ENCODE results near the gene JPH2. TPM values are rescaled to one million over a fixed set of nuclear protein-coding genes. Genes with fewer than 3 reads are reported as not detected.

Gene JPH2
- total RNA-seq, 1 donor from 2014 or later, result 18.5 TPM

DNA sequence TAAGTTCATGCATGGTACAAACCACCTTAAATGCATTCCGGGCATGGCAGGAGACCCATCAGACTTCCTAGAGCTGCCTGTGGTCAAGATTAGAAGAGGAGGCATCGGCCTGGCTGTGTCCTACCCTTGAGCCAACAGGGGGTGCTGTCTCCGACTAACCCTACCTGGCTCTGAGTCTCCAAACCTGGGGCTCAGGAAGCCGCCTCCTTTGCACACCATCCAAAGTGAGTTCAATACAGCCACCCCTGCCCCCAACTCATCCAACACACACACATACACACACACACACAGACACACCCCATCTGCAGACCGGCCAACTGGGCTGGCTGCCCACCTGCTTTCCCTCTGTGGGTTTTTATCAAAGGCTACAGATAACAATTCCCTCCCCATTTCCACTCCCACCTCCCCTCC lies 77.0 kb downstream of the JPH2 start:
- peaks cover 9% of the 10 kb centered on the region for H3K9me3 Mint-ChIP-seq (ENCODE audit: unreplicated experiment)
- Histone ChIP-seq H3K36me3 (ENCODE audit: insufficient read depth, low read length) (no peaks in the 10 kb centered on the region), H3K27ac (ENCODE audit: low read depth, low read length) (no peak overlapping the region), H3K4me3 (ENCODE audit: insufficient read depth, low read depth, low read length) (no peak overlapping the region), H3K4me2 (ENCODE audit: low read length) (no peak overlapping the region), H2AFZ (ENCODE audit: low read depth, low read length) (no peak overlapping the region), H3K27me3 (ENCODE audit: insufficient read depth, low read length) (peaks cover 4% of the 10 kb centered on the region), H3K9ac (ENCODE audit: low read length) (no peak overlapping the region), H3K79me2 (ENCODE audit: insufficient read depth, low read length) (no peaks in the 10 kb centered on the region), H3K9me3 (ENCODE audit: insufficient read depth, low read depth, low read length) (no peaks in the 10 kb centered on the region), H3K4me1 (ENCODE audit: insufficient read depth, low read length) (no peaks in the 10 kb centered on the region), H4K20me1 (ENCODE audit: insufficient read depth, low read length) (no peaks in the 10 kb centered on the region)
- no peak for FAIRE-seq
- no peak overlapping the region for H3K27ac Mint-ChIP-seq (ENCODE audit: unreplicated experiment)
- peaks cover 25% of the 10 kb centered on the region for H3K36me3 Mint-ChIP-seq (ENCODE audit: low read depth, unreplicated experiment)
- TF ChIP-seq EZH2 (IDR thresholded peaks at IDR 0.05; ENCODE audit: insufficient read depth, low read length), result no peak
- TF ChIP-seq, protein P1, sequence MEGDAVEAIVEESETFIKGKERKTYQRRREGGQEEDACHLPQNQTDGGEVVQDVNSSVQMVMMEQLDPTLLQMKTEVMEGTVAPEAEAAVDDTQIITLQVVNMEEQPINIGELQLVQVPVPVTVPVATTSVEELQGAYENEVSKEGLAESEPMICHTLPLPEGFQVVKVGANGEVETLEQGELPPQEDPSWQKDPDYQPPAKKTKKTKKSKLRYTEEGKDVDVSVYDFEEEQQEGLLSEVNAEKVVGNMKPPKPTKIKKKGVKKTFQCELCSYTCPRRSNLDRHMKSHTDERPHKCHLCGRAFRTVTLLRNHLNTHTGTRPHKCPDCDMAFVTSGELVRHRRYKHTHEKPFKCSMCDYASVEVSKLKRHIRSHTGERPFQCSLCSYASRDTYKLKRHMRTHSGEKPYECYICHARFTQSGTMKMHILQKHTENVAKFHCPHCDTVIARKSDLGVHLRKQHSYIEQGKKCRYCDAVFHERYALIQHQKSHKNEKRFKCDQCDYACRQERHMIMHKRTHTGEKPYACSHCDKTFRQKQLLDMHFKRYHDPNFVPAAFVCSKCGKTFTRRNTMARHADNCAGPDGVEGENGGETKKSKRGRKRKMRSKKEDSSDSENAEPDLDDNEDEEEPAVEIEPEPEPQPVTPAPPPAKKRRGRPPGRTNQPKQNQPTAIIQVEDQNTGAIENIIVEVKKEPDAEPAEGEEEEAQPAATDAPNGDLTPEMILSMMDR (IDR thresholded peaks at IDR 0.05; ENCODE audit: insufficient read depth, low read depth, low read length), result no peak
- peaks cover 2% of the 10 kb centered on the region for H3K4me1 Mint-ChIP-seq (ENCODE audit: low read depth, unreplicated experiment)
- no peak overlapping the region for H3K4me3 Mint-ChIP-seq (ENCODE audit: unreplicated experiment)
- H3K27me3 Mint-ChIP-seq (ENCODE audit: low read depth, unreplicated experiment), result peaks cover 25% of the 10 kb centered on the region
- peak; percentile 29 for DNase-seq (ENCODE audit: low read depth)

GRCh38 chr20:44106615-44107014 lies 80.4 kb downstream of the JPH2 start:
- Histone ChIP-seq H3K9me3 (ENCODE audit: insufficient read depth, low read depth, low read length) (no peaks in the 10 kb centered on the region), H3K27ac (ENCODE audit: low read depth, low read length) (no peak overlapping the region), H4K20me1 (ENCODE audit: insufficient read depth, low read length) (no peaks in the 10 kb centered on the region), H3K4me1 (ENCODE audit: insufficient read depth, low read length) (no peaks in the 10 kb centered on the region), H3K9ac (ENCODE audit: low read length) (no peak overlapping the region), H2AFZ (ENCODE audit: low read depth, low read length) (no peak overlapping the region), H3K4me2 (ENCODE audit: low read length) (no peak overlapping the region), H3K27me3 (ENCODE audit: insufficient read depth, low read length) (peaks cover 14% of the 10 kb centered on the region), H3K36me3 (ENCODE audit: insufficient read depth, low read length) (no peaks in the 10 kb centered on the region), H3K79me2 (ENCODE audit: insufficient read depth, low read length) (no peaks in the 10 kb centered on the region), H3K4me3 (ENCODE audit: insufficient read depth, low read depth, low read length) (no peak overlapping the region)
- FAIRE-seq, result no peak
- peaks cover 31% of the 10 kb centered on the region for H3K27me3 Mint-ChIP-seq (ENCODE audit: low read depth, unreplicated experiment)
- H3K4me1 Mint-ChIP-seq (ENCODE audit: low read depth, unreplicated experiment), result no peaks in the 10 kb centered on the region
- DNase-seq (ENCODE audit: low read depth), result no peak
- H3K9me3 Mint-ChIP-seq (ENCODE audit: unreplicated experiment), result peaks cover 9% of the 10 kb centered on the region
- no peak overlapping the region for H3K4me3 Mint-ChIP-seq (ENCODE audit: unreplicated experiment)
- TF ChIP-seq, protein P1 (IDR thresholded peaks at IDR 0.05; ENCODE audit: insufficient read depth, low read depth, low read length), result no peak
- H3K27ac Mint-ChIP-seq (ENCODE audit: unreplicated experiment), result no peak overlapping the region
- peaks cover 19% of the 10 kb centered on the region for H3K36me3 Mint-ChIP-seq (ENCODE audit: low read depth, unreplicated experiment)

DNA sequence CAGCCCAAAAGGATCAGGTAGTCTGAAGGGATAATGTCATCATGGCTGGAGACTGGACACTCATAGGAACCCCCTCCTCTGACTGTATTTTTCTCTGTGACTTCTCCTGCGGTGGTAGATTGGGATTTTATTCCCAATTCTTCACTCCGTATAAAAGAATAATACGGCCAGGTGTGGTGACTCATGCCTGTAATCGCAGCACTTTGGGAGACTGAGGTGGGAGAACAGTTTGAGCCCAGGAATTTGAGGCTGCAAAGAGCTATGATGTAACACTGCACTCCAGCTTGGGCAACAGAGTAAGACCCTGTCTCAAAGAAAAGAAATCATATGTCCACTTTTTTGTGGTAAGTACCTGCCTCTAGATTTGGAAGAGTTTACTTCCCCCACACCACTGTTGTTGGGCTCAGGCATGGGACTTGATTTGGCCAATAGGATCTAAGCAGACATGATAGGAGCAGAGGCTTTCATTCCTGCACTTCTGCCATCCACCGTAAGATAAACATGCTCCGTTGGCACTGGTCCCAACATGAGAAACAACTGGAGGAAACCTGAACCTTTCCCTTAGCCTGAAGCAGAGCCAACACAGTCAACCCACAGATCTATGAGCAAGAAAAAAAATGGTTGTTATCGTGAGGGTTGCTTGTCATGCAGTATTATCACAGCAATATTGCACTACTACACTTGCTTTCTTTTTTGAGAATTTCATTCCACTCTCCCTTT lies 82.0 kb downstream of the JPH2 start:
- H3K79me2 ChIP-seq (ENCODE audit: insufficient read depth, low read length), result no peaks in the 10 kb centered on the region
- no peak for TF ChIP-seq EZH2 (IDR thresholded peaks at IDR 0.05; ENCODE audit: insufficient read depth, low read length)
- TF ChIP-seq, protein P1 (IDR thresholded peaks at IDR 0.05; ENCODE audit: insufficient read depth, low read depth, low read length), result no peak
- FAIRE-seq (no peak), DNase-seq (ENCODE audit: low read depth) (peak; percentile 78)
- H3K27ac ChIP-seq (ENCODE audit: low read depth, low read length), result no peak overlapping the region
- no peaks in the 10 kb centered on the region for H3K9me3 ChIP-seq (ENCODE audit: insufficient read depth, low read depth, low read length)
- no peaks in the 10 kb centered on the region for H3K4me1 ChIP-seq (ENCODE audit: insufficient read depth, low read length)
- H3K36me3 ChIP-seq (ENCODE audit: insufficient read depth, low read length), result no peaks in the 10 kb centered on the region
- no peak overlapping the region for H2AFZ ChIP-seq (ENCODE audit: low read depth, low read length)
- no peak overlapping the region for H3K4me2 ChIP-seq (ENCODE audit: low read length)
- H3K27ac Mint-ChIP-seq (ENCODE audit: unreplicated experiment), result no peak overlapping the region
- H3K9ac ChIP-seq (ENCODE audit: low read length), result no peak overlapping the region
- H3K9me3 Mint-ChIP-seq (ENCODE audit: unreplicated experiment), result peaks cover 9% of the 10 kb centered on the region
- H3K4me3 ChIP-seq (ENCODE audit: insufficient read depth, low read depth, low read length), result no peak overlapping the region
- H3K27me3 ChIP-seq (ENCODE audit: insufficient read depth, low read length), result peaks cover 14% of the 10 kb centered on the region
- peaks cover 31% of the 10 kb centered on the region for H3K27me3 Mint-ChIP-seq (ENCODE audit: low read depth, unreplicated experiment)
- no peaks in the 10 kb centered on the region for H4K20me1 ChIP-seq (ENCODE audit: insufficient read depth, low read length)
- no peaks in the 10 kb centered on the region for H3K4me1 Mint-ChIP-seq (ENCODE audit: low read depth, unreplicated experiment)
- peaks cover 16% of the 10 kb centered on the region for H3K36me3 Mint-ChIP-seq (ENCODE audit: low read depth, unreplicated experiment)
- no peak overlapping the region for H3K4me3 Mint-ChIP-seq (ENCODE audit: unreplicated experiment)
